SK-N-SH (cell line): Measurements from ENCODE around the gene RNF112.

Experiments used
- ELF1 ChIP-seq: IDR thresholded peaks from 2 replicates; pipeline ENCODE4 v1.4.0; 2012
- FOXM1 ChIP-seq: IDR thresholded peaks from 2 replicates; pipeline ENCODE4 v1.4.0; 2012; ENCODE audit warnings: low read depth, mild to moderate bottlenecking
- POLR2AphosphoS5 ChIP-seq: IDR thresholded peaks from 2 replicates; pipeline ENCODE4 v1.6.1; 2012; ENCODE audit warnings: low read depth, low read length
- SMC3 ChIP-seq: IDR thresholded peaks from 2 replicates; pipeline ENCODE4 v1.6.1; 2012; ENCODE audit warnings: low read depth, low read length, improper control_type of control experiment
- YY1 ChIP-seq: IDR thresholded peaks from 2 replicates; pipeline ENCODE4 v1.4.0; 2012; ENCODE audit warnings: low read depth, mild to moderate bottlenecking
- TF ChIP-seq, protein P1 (sequence below): fragments of 200-600 bp; sonication (generic); IDR thresholded peaks from 2 replicates; pipeline ENCODE4 v1.6.1; 2017; ENCODE audit warnings: antibody characterized with exemption, mild to moderate bottlenecking, moderate library complexity
- TF ChIP-seq, protein P2 (sequence below): IDR thresholded peaks from 2 replicates; pipeline ENCODE4 v1.4.0; 2012; ENCODE audit warnings: low read depth

- no peak for TF ChIP-seq ELF1
- TF ChIP-seq, protein P1, sequence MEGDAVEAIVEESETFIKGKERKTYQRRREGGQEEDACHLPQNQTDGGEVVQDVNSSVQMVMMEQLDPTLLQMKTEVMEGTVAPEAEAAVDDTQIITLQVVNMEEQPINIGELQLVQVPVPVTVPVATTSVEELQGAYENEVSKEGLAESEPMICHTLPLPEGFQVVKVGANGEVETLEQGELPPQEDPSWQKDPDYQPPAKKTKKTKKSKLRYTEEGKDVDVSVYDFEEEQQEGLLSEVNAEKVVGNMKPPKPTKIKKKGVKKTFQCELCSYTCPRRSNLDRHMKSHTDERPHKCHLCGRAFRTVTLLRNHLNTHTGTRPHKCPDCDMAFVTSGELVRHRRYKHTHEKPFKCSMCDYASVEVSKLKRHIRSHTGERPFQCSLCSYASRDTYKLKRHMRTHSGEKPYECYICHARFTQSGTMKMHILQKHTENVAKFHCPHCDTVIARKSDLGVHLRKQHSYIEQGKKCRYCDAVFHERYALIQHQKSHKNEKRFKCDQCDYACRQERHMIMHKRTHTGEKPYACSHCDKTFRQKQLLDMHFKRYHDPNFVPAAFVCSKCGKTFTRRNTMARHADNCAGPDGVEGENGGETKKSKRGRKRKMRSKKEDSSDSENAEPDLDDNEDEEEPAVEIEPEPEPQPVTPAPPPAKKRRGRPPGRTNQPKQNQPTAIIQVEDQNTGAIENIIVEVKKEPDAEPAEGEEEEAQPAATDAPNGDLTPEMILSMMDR, result no peak
- no peak for TF ChIP-seq POLR2AphosphoS5
- TF ChIP-seq SMC3, result no peak
- TF ChIP-seq, protein P2, sequence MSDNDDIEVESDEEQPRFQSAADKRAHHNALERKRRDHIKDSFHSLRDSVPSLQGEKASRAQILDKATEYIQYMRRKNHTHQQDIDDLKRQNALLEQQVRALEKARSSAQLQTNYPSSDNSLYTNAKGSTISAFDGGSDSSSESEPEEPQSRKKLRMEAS, result no peak
- no peak for TF ChIP-seq YY1
- no peak for TF ChIP-seq FOXM1
These were observed 40.5 kb upstream of the RNF112 start for GRCh38 chr17:19370493-19370960.
